Activated naive CD8-positive, alpha-beta T cell treated with anti-CD3 and anti-CD28 coated beads, Interleukin-2, amount 50 U/mL, for 24 hours (primary cell): ENCODE data around the gene CCR2.

Source experiments
- ATAC-seq: fragments of 150-1000 bp; cut with Tn5 transposase; one replicate; pipeline ENCODE4 v1.10.0; 2021
- DNase-seq: peaks from one replicate; pipeline ENCODE4 v3.0.0; 2021
- H3K27ac Mint-ChIP-seq: one replicate; pipeline ENCODE4 v1.8.0; 2021; ENCODE audit warnings: mild to moderate bottlenecking, mixed read lengths
- H3K27me3 Mint-ChIP-seq: one replicate; pipeline ENCODE4 v1.8.0; 2021; ENCODE audit warnings: mixed read lengths
- H3K36me3 Mint-ChIP-seq: one replicate; pipeline ENCODE4 v1.8.0; 2021; ENCODE audit warnings: low read depth, mixed read lengths
- H3K4me1 Mint-ChIP-seq: one replicate; pipeline ENCODE4 v1.8.0; 2021; ENCODE audit warnings: mixed read lengths
- H3K4me3 Mint-ChIP-seq: one replicate; pipeline ENCODE4 v1.8.0; 2021; ENCODE audit warnings: mild to moderate bottlenecking, moderate library complexity, mixed read lengths
- H3K9me3 Mint-ChIP-seq: one replicate; pipeline ENCODE4 v1.8.0; 2021; ENCODE audit warnings: mixed read lengths

Gene CCR2

DNA sequence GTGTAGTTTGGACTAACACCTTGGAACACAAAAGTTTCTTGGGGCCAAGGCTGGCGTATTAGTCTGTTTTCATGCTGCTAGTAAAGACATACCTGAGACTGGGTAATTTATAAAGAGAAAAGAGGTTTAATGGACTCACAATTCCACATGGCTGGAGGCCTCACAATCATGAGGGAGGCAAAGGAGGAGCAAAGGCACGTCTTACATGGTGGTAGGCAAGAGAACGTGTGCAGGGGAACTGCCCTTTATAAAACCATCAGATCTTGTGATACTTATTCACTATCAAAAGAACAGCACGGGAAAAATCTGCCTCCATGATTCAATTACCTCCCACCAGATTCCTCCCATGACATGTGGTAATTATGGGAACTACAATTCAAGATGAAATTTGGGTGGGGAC is 9.4 kb upstream of the CCR2 start:
- Mint-ChIP-seq H3K4me1 (peaks cover 11% of the 10 kb centered on the region), H3K4me3 (no peak overlapping the region), H3K9me3 (peaks cover 16% of the 10 kb centered on the region), H3K36me3 (peaks cover 5% of the 10 kb centered on the region), H3K27ac (no peak overlapping the region), H3K27me3 (peaks cover 3% of the 10 kb centered on the region)
- DNase-seq, result no peak
- ATAC-seq, result no peak

DNA sequence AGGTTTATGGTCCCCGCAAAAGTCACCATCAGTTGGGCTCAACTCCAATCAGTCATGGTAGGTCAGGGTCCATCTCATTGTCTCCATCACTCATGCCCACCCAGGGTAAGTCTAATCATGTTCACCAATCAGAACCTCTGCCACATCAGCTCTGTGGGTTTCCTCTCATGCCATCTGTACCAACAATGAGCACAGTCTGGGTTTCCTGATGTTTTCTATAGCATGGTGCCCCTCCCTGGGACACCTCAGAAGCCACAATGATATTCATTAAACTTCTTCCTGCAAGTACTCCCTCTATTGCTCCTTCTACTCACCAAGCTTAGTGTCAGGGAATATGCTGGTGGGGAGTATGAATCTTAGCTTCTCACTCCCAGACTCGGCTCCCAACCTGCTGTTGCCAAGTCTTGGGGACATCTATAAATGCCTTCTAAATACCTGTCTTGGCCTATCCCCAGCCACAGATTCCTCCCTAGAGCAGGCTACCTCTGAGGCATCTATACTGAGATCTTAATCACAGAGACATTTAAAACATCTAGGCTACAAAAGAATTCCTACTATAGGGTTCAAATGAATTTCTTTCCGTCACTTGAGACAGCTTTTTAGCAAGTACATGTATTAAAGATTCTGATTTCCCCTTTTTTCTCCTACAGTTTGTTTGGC is 5.0 kb upstream of the CCR2 start:
- peaks cover 7% of the 10 kb centered on the region for H3K9me3 Mint-ChIP-seq
- peaks cover 2% of the 10 kb centered on the region for H3K36me3 Mint-ChIP-seq
- peaks cover 51% of the 10 kb centered on the region for H3K4me1 Mint-ChIP-seq
- no peak overlapping the region for H3K4me3 Mint-ChIP-seq
- DNase-seq (no peak), ATAC-seq (no peak)
- H3K27ac Mint-ChIP-seq, result peak overlapping the region; percentile 40
- H3K27me3 Mint-ChIP-seq, result peaks cover 13% of the 10 kb centered on the region

DNA sequence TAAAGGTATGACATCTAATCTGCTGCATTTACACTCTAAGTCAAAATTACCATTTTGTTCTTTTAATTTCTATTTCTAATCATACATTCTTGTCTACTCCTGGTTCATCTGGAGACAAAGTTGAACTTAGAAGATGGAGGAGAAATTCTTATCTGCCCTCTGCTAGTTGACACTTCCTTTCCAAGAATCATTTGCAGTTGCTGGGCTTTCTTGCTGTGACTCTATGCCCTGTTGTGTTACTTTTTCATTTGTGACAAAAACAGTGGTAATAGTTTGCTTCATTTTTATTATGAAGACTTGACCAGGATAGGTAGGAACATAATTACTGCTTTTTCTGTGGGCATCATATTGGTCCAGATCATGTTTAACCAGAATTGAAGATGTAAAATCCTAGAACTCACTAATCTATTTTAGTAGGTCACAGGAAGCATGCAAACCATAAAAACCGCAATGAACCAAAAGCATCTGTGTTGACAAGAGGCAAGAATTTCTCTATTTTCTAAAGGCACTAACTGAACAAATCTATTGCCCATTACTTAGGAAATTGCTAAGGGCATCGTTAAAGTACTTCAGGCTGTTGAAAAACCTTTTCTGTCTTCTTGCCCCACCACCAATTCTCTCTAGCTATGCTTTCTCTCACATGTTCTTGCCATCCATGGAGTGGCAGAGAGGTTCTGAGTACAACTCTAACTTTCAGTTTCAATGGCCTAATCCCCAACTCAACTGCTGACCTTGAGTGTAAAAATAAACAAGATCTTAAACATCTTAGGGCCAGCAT is 4.2 kb upstream of the CCR2 start:
- no peak for DNase-seq
- Mint-ChIP-seq H3K27me3 (peaks cover 17% of the 10 kb centered on the region), H3K4me3 (no peak overlapping the region), H3K4me1 (peaks cover 57% of the 10 kb centered on the region), H3K36me3 (peaks cover 2% of the 10 kb centered on the region), H3K27ac (peak overlapping the region; percentile 49), H3K9me3 (peaks cover 7% of the 10 kb centered on the region)
- ATAC-seq, result no peak

DNA sequence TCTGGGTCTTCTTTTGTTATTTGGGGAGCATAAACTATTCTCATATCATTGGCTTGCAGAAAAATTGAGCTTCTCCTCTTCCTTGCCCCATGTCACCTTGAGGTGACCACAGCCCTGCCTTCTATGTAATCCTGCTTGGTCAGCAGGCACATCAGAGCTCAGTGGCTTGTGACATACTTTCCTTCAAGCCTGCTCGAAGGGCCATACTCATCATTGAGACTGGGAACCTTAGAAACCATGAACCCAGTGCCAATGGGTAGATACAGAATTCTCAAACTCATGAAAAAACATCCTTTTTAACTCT is 3.7 kb upstream of the CCR2 start:
- Mint-ChIP-seq H3K36me3 (peaks cover 2% of the 10 kb centered on the region), H3K27ac (peak overlapping the region; percentile 49), H3K9me3 (peaks cover 7% of the 10 kb centered on the region), H3K27me3 (peaks cover 20% of the 10 kb centered on the region), H3K4me3 (no peak overlapping the region), H3K4me1 (peaks cover 60% of the 10 kb centered on the region)
- DNase-seq, result no peak
- no peak for ATAC-seq

DNA sequence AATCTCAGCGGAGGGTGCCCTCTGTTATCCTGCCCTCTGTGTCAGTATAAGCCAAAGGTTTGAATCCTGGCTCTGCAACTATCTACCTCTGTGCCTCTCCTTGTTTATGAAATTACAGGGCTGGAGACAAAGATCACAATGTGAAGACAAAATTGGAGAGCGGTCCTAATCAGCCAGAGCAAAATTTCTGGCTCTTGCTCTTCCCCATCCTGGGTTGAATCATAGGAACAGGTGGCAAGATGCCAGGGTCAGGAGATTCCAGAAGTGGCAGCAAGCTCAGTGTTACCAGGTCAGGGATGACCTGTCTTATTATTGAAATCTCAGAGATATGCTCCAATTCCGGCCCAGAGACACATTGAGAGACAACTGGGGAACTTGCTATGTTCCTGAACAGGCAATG is 2.3 kb upstream of the CCR2 start:
- ATAC-seq, result no peak
- no peak overlapping the region for H3K4me3 Mint-ChIP-seq
- H3K27me3 Mint-ChIP-seq, result peaks cover 29% of the 10 kb centered on the region
- peaks cover 65% of the 10 kb centered on the region for H3K4me1 Mint-ChIP-seq
- no peak overlapping the region for H3K27ac Mint-ChIP-seq
- H3K36me3 Mint-ChIP-seq, result peaks cover 2% of the 10 kb centered on the region
- no peak for DNase-seq
- H3K9me3 Mint-ChIP-seq, result peaks cover 7% of the 10 kb centered on the region

DNA sequence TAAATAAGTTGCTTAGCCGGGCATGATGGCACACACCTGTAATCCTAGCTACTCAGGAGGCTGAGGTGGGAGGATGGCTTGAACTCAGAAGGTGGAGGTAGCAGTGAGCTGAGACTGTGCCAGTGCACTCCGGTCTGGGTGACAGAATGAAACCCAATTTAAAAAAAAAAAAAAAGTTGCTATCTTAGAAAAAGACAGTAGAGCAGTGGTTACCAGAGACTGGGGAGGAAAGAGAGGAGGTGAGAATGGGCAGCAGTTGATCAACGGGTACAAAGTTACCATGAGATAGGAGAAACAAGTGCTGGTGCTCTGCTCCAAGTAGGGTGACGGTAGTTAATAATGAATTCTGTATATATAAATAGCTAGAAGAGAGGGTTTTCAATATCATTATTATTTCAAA is 821 bp upstream of the CCR2 start:
- no peak for ATAC-seq
- H3K36me3 Mint-ChIP-seq, result peaks cover 2% of the 10 kb centered on the region
- peaks cover 7% of the 10 kb centered on the region for H3K9me3 Mint-ChIP-seq
- DNase-seq, result no peak
- H3K27ac Mint-ChIP-seq, result peak overlapping the region; percentile 25
- H3K4me3 Mint-ChIP-seq, result no peak overlapping the region
- H3K27me3 Mint-ChIP-seq, result peaks cover 29% of the 10 kb centered on the region
- H3K4me1 Mint-ChIP-seq, result peaks cover 65% of the 10 kb centered on the region

DNA sequence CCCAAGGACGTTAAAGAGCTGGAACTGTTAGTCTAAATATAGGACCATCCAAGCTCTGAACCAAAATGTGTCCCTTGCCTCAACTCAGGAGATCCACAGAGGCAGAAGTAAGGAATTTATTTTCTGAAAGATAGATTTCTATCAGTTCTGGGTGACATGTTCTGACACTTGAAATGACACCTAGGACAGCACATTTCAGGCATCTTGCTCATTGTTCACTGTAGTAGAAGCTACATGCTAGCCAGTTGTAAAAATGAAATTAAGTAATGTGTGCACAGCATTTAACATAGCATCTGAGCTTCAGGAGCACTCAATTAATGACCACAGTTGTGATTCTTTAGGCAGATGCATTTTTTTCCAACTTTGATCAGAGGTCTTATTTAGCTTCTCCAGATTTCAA is 567 bp downstream of the CCR2 start:
- Mint-ChIP-seq H3K4me3 (no peak overlapping the region), H3K9me3 (no peaks in the 10 kb centered on the region), H3K27ac (peak overlapping the region; percentile 82), H3K36me3 (no peaks in the 10 kb centered on the region), H3K4me1 (peaks cover 58% of the 10 kb centered on the region), H3K27me3 (peaks cover 29% of the 10 kb centered on the region)
- ATAC-seq (peak; percentile 9), DNase-seq (no peak)

DNA sequence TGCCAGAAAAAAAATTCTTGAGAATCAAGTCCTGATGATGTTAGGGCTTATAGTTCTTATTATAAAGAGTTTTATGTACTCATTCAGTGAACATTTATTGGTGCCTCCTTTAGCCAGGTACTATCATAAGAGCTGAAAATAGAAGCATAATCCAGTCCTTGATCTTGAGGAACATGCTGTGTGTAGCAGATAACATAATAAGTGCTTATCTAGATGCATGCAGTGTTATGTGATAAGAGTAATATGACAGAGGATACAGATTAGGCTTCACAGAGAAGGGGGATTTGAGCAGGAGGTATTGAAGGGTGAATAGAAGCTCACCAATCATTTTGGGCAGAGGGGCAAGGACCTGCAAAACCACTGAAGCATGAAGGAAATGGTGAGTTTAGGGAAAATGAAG is 1.1 kb downstream of the CCR2 start:
- no peak for ATAC-seq
- Mint-ChIP-seq H3K4me3 (no peak overlapping the region), H3K4me1 (peaks cover 58% of the 10 kb centered on the region), H3K27ac (no peak overlapping the region), H3K27me3 (peaks cover 29% of the 10 kb centered on the region), H3K36me3 (no peaks in the 10 kb centered on the region), H3K9me3 (no peaks in the 10 kb centered on the region)
- DNase-seq, result no peak

DNA sequence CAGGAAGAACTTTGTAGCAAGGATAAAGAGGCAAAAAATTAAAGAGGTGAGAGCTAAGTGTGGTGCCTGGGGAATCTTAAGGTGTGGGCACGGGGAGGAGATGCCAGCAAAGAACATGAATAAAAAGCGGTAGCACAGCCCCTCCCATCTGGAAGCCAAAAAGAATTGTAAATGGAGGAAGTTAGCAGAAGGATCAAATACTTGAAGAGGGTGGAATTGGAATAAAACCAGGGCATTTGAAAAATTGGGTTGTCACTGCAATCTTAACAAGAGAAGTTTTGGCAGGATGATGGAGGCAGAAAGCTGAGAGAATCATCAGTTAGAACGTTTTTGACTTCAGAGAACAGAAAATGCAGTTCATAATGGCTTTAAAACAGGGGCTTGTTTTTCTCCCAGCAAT is 2.4 kb downstream of the CCR2 start:
- Mint-ChIP-seq H3K27me3 (peaks cover 27% of the 10 kb centered on the region), H3K4me3 (no peak overlapping the region), H3K36me3 (no peaks in the 10 kb centered on the region), H3K9me3 (no peaks in the 10 kb centered on the region), H3K27ac (no peak overlapping the region), H3K4me1 (peaks cover 59% of the 10 kb centered on the region)
- DNase-seq (no peak), ATAC-seq (no peak)

DNA sequence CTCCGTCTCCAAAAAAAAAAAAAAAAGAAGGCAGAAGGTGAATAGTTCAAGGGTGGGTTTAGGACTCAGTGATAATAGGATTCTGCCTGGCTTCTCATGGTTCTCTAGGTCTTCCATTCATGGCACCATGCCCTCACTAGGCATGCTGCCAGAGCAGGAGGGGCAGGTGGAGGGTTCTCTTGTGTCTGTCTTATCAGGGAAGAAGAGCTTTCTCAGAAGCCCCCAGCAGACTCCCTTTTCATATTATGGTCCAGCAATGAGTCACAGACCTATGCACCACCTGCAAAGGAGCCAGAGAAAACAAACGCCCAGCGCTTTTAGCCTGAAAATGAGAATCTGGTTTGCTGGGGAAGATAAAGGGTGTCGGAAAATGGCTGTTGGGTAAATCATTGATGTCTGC is 3.0 kb downstream of the CCR2 start:
- DNase-seq (no peak), ATAC-seq (no peak)
- Mint-ChIP-seq H3K27me3 (peaks cover 25% of the 10 kb centered on the region), H3K9me3 (no peaks in the 10 kb centered on the region), H3K27ac (no peak overlapping the region), H3K4me3 (no peak overlapping the region), H3K4me1 (peaks cover 59% of the 10 kb centered on the region), H3K36me3 (no peaks in the 10 kb centered on the region)

DNA sequence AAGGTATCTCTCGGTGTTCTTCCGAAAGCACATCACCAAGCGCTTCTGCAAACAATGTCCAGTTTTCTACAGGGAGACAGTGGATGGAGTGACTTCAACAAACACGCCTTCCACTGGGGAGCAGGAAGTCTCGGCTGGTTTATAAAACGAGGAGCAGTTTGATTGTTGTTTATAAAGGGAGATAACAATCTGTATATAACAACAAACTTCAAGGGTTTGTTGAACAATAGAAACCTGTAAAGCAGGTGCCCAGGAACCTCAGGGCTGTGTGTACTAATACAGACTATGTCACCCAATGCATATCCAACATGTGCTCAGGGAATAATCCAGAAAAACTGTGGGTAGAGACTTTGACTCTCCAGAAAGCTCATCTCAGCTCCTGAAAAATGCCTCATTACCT is 4.6 kb downstream of the CCR2 start:
- no peak overlapping the region for H3K4me3 Mint-ChIP-seq
- no peaks in the 10 kb centered on the region for H3K36me3 Mint-ChIP-seq
- peaks cover 47% of the 10 kb centered on the region for H3K4me1 Mint-ChIP-seq
- H3K27me3 Mint-ChIP-seq, result peaks cover 21% of the 10 kb centered on the region
- H3K9me3 Mint-ChIP-seq, result no peaks in the 10 kb centered on the region
- DNase-seq (no peak), ATAC-seq (no peak)
- H3K27ac Mint-ChIP-seq, result no peak overlapping the region

DNA sequence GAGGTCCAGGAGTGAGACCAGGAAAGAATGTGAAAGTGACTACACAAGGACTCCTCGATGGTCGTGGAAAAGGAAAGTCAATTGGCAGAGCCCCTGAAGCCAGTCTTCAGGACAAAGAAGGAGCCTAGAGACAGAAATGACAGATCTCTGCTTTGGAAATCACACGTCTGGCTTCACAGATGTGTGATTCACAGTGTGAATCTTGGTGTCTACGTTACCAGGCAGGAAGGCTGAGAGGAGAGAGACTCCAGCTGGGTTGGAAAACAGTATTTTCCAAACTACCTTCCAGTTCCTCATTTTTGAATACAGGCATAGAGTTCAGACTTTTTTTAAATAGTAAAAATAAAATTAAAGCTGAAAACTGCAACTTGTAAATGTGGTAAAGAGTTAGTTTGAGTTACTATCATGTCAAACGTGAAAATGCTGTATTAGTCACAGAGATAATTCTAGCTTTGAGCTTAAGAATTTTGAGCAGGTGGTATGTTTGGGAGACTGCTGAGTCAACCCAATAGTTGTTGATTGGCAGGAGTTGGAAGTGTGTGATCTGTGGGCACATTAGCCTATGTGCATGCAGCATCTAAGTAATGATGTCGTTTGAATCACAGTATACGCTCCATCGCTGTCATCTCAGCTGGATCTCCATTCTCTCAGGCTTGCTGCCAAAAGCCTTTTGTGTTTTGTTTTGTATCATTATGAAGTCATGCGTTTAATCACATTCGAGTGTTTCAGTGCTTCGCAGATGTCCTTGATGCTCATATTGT is 6.0 kb downstream of the CCR2 start:
- no peaks in the 10 kb centered on the region for H3K9me3 Mint-ChIP-seq
- H3K27me3 Mint-ChIP-seq, result peaks cover 17% of the 10 kb centered on the region
- DNase-seq (no peak), ATAC-seq (peak; percentile 85)
- H3K4me3 Mint-ChIP-seq, result no peak overlapping the region
- peak overlapping the region; percentile 44 for H3K27ac Mint-ChIP-seq
- H3K36me3 Mint-ChIP-seq, result no peaks in the 10 kb centered on the region
- H3K4me1 Mint-ChIP-seq, result peaks cover 35% of the 10 kb centered on the region

DNA sequence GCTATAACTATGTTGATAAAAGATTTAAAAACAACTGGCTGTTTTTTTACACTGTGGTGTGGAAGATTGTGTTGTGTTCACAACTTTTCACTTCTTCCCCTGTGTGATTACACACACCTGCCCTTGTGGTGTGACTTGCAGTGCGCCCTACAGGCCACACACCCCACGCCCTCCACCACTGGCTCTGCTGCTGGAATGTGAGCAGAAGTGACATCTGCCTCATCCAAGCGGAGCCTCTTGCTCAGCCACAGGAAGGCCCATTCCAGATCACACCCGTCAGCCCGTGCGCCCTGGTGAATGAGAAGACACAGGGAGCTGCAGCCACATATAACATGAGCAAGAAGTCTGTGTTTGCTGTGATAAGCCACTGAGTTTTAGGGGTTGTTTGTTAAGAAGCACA is 7.0 kb downstream of the CCR2 start:
- H3K4me1 Mint-ChIP-seq, result peaks cover 29% of the 10 kb centered on the region
- H3K27ac Mint-ChIP-seq, result no peak overlapping the region
- no peak overlapping the region for H3K4me3 Mint-ChIP-seq

DNA sequence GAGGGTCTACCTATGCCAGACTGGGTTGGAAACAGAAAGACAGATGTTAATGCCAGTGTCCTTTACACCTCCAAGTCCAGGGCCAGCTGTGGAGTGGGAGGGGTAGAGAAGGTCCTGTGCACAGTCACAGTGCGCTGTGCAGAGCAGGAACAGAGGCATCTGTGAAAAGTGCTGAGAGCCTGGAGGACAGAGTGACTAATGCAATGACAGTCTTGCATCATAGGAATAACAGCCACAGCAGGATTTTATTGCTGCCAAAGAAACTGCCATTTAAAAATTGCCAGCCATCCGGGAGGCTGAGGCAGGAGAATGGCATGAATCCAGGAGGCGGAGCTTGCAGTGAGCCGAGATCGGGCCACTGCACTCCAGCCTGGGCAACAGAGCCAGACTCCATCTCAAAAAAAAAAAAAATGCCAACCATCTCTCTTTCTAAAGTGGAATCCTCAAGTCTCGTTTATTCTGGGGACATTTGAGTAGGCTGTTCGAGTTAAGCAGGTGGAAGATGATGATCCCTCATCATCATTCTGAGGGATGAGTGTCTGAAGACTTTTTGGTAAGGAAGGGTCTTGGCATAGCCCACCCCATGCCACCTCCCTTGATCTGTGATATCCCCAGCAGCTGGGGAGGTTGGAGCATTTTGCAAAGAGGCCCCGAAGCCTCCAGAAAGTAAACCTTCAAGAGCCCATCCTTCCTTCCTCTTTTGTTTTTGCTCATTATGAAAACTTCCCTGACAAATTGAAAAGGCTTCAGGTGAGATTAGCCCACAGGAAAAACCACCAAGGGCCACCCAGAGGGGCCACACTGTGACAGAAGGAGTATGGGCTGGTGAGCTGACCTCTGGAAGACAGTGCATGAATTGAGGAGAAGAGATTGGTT is 7.7 kb downstream of the CCR2 start:
- Mint-ChIP-seq H3K36me3 (no peaks in the 10 kb centered on the region), H3K27me3 (peaks cover 8% of the 10 kb centered on the region), H3K4me1 (peaks cover 27% of the 10 kb centered on the region), H3K27ac (no peak overlapping the region), H3K9me3 (no peaks in the 10 kb centered on the region), H3K4me3 (no peak overlapping the region)
- ATAC-seq (no peak), DNase-seq (no peak)

More for the DNA sequence above, 7.0 kb downstream of the CCR2 start:
- DNase-seq (no peak), ATAC-seq (no peak)
- peaks cover 10% of the 10 kb centered on the region for H3K27me3 Mint-ChIP-seq
- H3K36me3 Mint-ChIP-seq, result no peaks in the 10 kb centered on the region
- H3K9me3 Mint-ChIP-seq, result no peaks in the 10 kb centered on the region
